Suppressor macrophage treated with lipopolysaccharide for 1 hour (primary cell): ENCODE measurements around the gene PCSK5.

ENCODE experiments used
- DNase-seq, 3 donors: peaks; one replicate each; pipeline ENCODE4 v3.0.0-alpha.2; 2020 to 2022

The PCSK5 gene

GRCh38 chr9:76092572-76092971, 202.1 kb downstream of the PCSK5 start:
- DNase-seq, result no peak

- no peak for DNase-seq
These were observed 205.1 kb downstream of the PCSK5 start for GRCh38 chr9:76095585-76095984.

- DNase-seq, result no peak
These were observed 209.0 kb downstream of the PCSK5 start for GRCh38 chr9:76099516-76099915.

GRCh38 chr9:76101075-76101474, 210.6 kb downstream of the PCSK5 start:
- no peak for DNase-seq

DNA sequence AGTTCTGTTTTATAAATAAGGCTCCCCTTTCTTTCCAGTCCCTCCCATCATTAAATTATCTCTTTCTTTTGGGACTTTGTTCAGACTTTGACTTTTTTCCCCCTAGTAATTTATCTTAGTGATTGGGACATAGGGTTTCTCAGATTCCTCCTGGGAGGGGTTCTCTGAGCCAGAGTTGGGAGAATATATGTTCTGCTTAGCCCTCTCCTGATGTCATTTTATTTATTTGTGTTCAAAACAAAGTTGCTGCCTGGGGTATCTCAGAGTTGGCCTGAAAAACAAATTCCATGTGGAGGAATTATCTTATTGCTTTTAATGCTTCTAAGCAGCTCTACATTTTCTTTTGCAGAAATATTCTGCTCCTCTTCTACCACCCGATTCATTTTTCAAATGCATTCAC, 211.0 kb downstream of the PCSK5 start:
- no peak for DNase-seq

GRCh38 chr9:76101947-76102346, 211.5 kb downstream of the PCSK5 start:
- no peak for DNase-seq

- peak in 2 of 3 donors; percentile 7 to 36 for DNase-seq
These were observed 213.2 kb downstream of the PCSK5 start for GRCh38 chr9:76103531-76104315.

DNA sequence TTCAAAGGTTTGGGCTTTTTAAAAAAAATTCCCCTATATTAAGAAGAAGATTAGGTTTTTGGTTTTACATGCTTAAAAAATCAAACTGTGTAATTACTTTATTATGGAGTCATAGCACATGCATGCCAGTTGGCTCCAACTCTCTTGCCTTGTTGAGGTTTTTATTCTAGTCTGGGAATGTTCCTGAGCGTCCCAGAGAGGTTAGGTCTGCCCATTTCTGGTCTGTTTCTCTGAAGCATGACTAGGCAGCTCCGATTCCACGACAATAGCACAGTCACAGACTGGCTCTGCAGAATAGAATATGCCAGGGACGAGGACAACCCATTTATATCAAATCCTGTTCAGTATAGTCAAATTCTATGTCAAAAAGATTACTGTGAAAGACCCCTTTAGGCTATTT, 217.0 kb downstream of the PCSK5 start:
- no peak for DNase-seq

GRCh38 chr9:76109953-76110352, 219.5 kb downstream of the PCSK5 start:
- no peak for DNase-seq

- no peak for DNase-seq
These were observed 221.7 kb downstream of the PCSK5 start for GRCh38 chr9:76112151-76112550.

GRCh38 chr9:76114144-76114543, 223.7 kb downstream of the PCSK5 start:
- no peak for DNase-seq

- DNase-seq, result no peak
These were observed 224.9 kb downstream of the PCSK5 start for GRCh38 chr9:76115396-76115795.

DNA sequence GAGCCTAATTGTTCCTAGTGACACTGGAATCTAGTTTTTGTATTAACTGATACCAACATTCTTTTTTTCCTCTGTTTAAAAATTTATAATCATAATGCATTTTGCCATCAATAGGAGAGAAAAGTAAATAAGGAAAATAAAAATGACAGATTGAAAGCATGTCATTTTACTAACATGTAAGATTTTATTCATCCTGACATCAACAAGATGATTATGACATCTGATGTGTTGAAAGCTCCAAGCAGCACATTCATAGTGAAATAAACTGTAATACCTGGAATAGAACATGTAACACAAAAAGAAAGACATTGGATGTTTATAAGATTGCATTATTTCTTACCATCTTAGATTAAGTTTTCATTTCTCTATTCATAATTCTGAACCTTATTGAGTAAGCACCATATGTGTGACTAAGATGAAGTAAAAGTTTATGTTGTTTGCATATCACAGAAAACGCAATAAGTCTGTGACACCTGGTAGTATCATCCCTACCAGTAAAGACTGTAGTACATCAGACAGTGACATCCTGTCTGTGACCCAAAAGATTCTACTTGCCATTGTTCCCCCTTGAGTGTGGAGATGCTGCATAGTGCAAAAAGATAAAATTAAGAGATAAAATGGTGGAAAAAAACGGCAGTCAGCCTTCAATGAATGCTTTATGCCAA, 225.6 kb downstream of the PCSK5 start:
- no peak for DNase-seq

DNA sequence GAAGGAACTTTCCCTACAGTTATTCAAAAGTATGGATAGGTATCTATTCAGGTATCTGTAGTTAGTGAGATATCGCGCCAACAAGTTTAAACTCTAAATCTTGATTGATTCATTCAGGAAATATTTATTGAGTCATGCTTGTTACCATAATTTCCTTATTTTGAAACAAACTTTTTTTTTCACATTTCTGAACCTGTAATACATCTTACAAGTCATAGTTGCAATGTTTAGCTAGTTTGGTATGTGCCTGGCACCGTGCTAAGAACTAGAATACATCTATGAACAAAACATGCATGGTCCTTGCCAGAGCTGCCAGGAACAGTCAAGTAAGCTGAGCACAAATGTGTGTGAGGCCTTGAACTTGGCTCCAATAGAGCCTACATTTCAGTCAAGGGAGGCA, 226.4 kb downstream of the PCSK5 start:
- DNase-seq, result no peak

DNA sequence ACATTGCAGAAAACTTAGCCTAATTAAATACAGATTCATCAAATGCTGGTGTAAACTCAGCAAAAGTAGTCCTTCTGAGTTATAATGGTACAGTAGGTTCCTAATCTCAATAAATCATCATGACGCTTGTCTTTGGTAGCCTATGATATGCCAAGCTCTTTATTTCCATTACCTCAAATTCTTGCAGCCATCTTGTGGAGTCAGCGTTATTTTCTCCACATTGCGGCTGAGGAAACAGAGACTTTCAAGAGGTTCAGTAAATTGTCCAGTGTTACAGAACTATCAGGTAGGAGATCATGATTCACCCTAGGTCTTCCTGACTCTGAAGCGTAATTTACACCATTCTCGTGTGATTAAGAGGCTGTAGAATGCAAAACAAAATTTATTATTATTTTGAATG, 237.2 kb downstream of the PCSK5 start:
- no peak for DNase-seq

- no peak for DNase-seq
These were observed 245.4 kb downstream of the PCSK5 start for GRCh38 chr9:76135902-76136301.

DNA sequence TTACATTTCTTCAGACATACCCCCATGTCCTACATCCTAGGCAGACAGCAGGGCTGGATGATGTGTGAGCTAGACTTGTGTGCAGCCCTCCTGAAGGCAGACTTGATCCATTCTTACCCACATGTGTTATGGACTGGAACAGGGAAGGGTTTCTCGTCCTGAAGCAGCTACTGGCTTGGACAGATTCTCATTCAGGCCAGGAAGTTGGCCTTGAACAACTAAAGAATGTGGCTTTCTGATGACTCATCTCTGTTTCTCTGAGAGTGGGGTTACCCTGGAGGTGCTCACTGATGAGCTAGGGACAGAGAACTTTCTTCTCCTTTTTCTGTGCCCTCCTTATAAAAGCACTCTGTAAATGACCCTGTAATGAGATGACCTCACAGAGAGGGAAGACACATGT, 246.5 kb downstream of the PCSK5 start:
- DNase-seq, result peak; percentile 54 to 69 (median 66)

- DNase-seq, result no peak
These were observed 247.5 kb downstream of the PCSK5 start for GRCh38 chr9:76137931-76138330.

GRCh38 chr9:76138360-76138759, 247.9 kb downstream of the PCSK5 start:
- no peak for DNase-seq

- peak in 1 of 3 donors; percentile 21 for DNase-seq
These were observed 253.4 kb downstream of the PCSK5 start for GRCh38 chr9:76143834-76144233.

DNA sequence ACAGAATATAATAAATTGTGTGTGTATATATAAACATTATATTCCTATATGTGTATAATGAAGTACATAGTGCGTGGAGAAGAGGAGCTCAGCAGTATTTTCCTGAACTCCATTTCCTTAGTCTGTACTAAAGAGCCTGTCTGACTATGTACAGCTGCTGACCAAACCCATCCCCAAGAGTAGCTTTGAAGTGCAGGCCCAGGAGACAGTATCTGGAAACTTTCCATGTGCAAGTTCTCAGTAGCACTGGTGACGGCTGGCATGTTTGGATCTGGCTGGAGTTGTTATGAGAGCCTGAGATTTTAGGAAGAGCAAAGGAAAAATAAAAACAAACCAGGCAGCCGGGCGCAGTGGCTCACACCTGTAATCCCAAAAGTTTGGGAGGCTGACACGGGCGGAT, 259.5 kb downstream of the PCSK5 start:
- no peak for DNase-seq

GRCh38 chr9:76151267-76151666, 260.8 kb downstream of the PCSK5 start:
- DNase-seq, result no peak

DNA sequence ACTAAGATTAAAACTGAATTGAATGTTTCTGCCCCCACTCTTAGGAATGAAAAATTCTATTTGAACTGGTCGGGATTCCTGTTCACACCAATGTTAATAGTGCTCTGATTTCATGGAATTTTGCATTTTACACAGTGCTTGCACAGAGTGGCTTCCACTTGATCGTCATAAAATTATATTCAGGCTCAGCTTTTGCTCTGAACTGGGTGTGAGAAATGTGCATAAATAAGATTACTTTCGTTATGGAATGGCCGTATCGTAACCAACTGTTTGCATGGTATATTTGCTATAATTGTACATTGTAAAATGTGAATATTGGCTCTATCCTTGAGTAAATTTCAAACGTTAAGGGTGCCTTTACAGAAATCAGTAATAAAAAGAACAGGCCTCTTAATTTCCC, 262.9 kb downstream of the PCSK5 start:
- DNase-seq, result no peak

GRCh38 chr9:76153902-76154629, 263.6 kb downstream of the PCSK5 start:
- DNase-seq, result no peak
